Globus pallidus (tissue), 1 donor: Measurements from ENCODE around the gene XRN1.
A peak's percentile ranks its signal among the peaks of the same experiment; 100 is the strongest.
"Not testable (repeated sequence)": the region's sequence is repeated elsewhere in the genome, so short reads cannot be mapped to it uniquely, and the experiment has no call there.

Experiments
- DNase-seq: peaks from one replicate; pipeline ENCODE4 v3.0.0-alpha.2; 2015; ENCODE audit warnings: low spot score

The XRN1 gene

GRCh38 chr3:142324275-142324953, 123.4 kb downstream of the XRN1 start:
- DNase-seq: not testable (repeated sequence)

DNA sequence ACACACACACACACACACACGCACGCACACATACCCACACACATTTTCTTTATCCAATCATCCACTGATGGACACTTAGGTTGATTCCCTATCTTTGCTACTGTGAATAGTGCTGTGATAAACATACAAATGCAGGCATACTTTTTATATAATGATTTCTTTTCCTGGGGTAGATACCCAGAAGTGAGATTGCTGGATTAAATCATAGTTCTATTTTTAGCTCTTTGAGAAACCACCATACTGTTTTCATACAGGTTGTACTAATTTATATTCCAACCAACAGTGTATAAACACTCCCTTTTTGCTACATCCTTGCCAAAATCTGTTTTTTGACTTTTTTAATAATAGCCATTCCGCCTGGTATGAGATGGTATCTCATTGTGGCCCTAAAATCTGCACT, 127.9 kb downstream of the XRN1 start:
- no peak for DNase-seq

- no peak for DNase-seq
Measured at GRCh38 chr3:142319094-142319493, 128.7 kb downstream of the XRN1 start.

DNA sequence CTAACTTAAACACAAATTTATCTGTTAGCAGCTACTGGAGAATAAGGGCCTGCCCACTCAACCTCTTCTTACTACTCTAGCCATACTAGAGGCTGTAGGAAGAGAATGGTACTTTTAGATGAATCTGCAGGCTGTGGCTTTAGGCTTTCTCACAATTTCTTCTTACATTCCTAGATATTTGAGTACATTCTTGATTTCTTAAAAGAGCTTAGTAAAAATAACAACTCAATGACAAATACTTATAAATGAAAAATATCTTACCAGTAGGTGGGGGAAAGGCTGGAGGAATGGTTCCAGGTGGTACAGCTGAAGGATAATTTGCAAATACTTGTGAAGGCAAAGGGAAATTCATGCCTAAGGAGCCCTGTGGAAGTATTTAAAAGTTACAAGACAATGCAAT, 129.5 kb downstream of the XRN1 start:
- DNase-seq: no peak

DNA sequence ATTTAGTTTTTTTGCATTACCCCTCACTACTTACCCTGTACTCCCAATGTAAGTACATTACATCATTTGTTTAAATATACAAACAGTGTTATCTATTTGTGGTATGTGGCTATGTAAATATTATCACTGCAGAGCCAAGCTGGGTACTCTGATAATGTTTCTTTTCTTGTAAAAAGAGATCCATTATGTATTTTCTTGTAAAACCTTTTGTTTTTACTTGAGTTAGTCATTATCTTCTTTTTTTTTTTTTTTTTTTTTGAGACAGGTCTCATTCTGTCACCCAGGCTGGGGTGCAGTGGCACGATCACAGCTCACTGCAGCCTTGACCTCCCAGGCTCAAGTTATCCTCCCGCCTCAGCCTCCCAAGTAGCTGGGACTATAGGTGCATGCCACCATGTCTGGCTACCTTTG, 131.9 kb downstream of the XRN1 start:
- DNase-seq: not testable (repeated sequence)

GRCh38 chr3:142315083-142315482, 132.8 kb downstream of the XRN1 start:
- no peak for DNase-seq

DNA sequence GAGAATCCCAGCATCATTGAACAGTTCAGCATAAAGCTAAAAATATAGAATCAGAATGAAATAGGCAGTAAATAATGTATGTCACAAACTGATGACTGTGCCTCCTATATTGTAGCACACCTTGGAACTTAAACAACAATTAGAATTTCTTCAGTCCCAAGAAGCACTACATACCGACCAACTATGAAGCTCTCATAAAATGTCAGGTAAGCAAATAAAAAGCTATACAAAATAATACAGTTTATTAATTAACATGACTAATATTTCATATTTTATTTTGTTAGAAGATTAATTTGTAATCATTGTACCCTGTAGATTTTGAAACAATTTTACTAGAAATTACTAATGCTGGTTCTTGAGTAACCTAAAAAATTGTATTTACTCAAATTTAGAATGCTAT, 137.4 kb downstream of the XRN1 start:
- no peak for DNase-seq

- DNase-seq: not testable (repeated sequence)
Measured at GRCh38 chr3:142302847-142303246, 145.0 kb downstream of the XRN1 start.

DNA sequence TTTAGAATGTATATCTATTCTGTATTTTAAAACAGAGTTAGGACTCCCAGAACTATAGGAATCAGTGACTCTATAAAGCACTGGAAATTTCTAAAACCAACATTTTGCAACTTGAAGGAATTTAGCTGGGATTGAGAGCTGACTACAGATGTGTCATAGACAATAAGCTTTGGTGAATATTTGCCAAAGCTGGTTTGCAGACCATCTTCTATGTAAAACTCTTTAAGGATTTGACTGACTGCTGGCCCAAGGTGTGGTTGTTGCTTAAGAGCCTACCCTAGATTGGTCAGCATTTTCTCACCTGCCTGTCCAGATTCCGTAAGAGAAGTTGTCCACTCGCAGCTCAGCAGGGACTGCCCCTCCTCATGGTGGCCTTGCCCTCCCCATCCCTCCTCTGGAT, 149.2 kb downstream of the XRN1 start:
- DNase-seq: no peak

DNA sequence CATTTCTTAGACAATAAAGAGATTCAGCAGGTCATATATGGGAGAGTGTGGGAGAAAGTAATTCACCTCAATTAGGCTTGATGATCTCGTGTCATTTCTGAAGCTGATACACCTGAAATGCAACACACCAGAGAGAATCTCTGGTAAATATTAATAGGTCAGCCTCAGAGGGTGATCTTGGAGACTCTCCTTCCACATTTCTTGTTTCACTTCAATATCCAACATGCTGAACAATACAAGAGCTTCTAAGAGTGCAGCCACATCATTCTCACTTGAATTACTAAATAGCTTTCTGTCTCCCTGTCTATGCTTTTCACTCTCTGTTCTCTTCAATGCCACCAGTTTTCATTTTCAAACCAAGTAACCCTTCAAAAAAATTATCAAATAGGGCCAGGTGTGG, 151.3 kb downstream of the XRN1 start:
- no peak for DNase-seq

DNA sequence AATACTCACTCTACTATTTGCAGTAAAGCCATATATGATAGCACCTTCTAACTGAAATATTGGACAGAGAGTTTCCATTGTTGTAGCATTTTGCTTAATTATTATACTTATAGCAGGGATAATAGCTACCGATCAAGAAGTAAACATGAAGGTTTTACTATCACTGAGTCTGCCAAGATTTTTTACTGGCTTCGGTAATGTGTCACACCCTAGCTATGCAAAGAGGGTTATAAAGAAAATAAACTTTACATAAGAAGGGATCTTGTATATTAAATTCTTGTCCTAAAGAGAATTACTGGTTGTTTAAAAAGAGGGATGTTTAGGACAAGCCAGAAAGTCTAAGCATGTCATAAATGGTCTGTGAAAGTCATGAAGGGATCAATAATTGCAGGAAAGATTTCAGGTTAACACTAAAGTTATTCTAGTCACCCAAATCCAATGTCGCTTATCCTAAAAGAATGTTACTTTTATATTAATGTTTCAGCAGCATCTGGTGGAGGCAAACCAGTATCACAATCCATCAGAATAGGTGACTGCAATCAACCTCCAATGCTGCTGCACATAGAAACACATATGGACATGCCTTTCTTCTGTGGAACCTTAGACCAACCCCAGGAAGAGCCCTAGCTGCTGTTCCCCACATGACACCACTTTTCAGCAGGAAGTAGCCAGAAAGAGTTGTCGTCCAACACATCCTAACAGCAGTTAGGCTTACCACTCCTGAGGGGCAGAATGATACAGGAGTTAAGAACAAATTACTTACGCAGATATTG, 159.8 kb downstream of the XRN1 start:
- no peak for DNase-seq

DNA sequence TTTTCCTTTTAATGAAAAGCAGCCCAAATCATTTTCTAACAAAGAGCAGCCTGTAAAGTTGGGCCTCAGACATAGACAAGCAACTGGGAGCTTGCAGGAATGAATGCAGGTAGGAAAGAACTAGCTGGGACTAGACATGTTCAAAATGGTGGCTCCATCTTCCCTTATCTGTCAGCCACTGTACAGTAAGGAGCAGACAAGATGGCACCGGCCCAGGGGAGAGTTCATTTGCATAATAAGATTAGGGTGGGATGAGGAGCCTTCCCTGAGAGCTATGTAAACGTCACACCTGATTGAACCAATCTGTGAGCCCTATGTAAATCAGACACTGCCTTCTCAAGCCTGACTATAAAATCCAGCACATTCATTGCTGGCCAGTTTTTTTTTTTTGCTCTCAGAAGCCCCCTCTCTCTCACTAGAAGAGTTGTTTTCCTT, 162.7 kb downstream of the XRN1 start:
- no peak for DNase-seq

DNA sequence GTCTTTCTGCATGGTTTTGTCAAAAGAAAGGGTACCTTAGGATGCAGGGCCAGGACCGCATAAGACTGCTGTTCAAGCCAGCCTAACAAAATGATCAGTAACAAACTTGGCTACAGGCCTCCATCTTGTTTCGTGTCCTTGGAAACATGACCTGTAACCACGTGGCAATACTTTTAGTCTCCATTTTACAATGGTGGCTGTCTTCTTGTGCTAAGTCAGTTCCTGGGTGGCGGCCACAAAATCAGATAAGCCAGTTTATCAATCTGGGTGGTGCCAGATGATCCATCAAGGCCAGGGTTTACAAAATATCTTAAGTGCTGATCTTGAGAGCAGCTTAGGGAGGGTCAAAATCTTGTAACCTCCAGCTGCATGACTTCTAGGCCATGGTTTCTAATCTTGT, 165.3 kb downstream of the XRN1 start:
- no peak for DNase-seq

DNA sequence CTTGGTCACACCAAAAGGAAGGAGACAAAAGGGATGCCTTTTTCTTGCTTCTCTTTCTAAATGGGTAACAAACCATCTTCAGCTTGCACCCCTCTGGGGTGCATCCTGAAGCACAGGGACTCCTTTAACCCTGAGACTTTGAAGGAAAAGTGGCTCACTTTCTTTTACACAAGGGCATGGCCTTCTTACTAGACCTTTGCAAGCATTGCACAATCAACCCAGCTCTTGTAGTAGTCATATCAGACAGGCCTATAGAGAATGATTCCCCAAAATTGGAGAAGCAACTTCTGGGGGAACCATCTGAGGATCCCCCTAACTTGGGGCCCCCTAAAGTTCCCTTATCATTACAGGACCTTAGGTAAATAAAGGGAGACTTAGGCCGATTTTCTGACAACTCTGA, 166.4 kb downstream of the XRN1 start:
- no peak for DNase-seq

- DNase-seq: peak; percentile 73
Measured at GRCh38 chr3:142279965-142280590, 167.8 kb downstream of the XRN1 start.

DNA sequence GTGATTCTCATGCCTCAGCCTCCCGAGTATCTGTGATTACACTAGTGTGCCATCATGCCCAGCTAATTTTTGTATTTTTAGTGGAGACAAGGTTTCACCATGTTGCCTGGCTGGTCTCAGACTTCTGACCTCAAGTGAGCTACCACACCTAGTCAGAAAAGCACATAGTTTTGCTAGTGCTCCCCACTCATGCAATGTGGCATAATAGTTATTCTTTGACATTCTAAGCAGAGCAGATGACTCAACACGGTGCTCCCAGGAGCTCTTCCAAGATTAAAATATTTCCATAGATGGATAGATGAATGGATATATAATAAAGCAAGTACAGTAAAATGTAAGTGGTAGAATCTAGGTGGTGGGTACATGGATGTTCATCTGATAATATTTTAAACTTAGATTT, 169.4 kb downstream of the XRN1 start:
- no peak for DNase-seq

DNA sequence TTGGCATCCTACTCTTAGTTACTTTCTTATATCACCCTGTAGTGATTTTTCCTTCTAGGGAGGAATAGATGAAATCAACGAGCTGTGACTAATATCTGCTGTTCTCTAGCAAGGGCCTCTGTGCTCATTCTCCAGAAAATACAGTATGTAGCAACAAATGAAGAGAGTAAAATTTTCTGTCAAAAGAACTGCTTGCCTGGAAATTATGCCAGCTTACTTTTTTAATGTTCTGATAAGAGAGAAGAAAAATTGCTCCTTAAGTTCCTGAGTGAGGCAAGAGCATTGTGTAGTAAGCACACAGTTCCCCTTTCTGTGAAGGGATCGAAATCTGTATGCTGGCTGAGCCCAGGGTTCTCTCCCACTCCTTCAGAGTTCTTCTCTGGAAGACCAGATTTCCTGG, 171.1 kb downstream of the XRN1 start:
- no peak for DNase-seq

DNA sequence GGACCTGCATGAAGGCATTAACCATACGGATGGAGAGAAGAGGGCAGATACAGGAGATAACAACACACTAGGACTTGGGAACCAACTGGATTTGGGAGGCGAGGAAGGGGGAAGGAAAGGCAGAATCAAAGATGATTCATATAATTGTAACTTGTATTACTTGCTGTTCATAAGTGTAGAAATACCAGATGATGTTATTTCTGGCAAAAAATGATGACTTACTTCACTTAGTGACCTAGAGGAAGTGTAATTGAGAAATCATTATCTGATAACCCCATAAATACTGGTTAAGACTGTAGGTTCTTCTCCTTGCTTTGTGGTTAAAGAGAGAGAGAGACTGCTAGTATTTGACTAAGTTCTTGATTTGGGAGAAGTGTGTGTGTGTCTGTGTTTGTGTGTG, 172.0 kb downstream of the XRN1 start:
- no peak for DNase-seq

DNA sequence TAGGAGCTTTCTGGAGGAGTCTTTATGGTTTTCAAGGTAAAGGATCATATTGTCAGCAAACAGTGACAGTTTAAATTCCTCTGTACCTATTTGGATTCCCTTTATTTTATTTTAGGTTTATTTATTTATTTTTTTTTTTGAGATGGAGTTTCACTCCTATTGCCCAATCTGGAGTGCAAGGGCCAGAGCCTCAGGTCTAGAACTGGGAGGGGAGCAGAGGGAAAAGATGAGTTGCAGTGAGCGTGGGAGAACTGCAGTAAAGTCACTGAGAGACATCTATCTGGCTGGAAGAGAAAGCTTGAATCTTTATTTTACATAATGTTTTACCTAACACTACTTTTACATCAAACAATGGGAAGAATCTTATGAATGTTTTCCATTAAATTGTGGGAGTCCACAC, 172.9 kb downstream of the XRN1 start:
- DNase-seq: no peak

DNA sequence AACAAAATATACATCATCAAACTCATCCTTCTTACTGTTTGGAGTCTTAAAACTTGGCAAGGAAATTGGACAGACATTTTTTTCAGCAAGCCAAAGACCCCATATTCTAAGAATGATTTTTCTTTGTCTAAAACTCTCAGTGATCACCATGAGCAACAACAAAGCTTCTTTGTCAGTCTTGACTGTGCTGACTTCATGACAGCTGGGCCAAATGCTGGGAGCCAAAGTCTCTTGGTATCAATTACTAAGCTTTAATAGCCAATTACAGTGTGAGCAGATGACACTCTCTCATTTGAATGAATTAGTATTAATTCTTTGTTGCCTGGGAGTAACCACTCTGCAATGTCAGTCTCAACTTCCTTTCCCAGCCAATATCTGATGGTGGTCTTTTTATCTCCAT, 174.3 kb downstream of the XRN1 start:
- DNase-seq: peak; percentile 92

DNA sequence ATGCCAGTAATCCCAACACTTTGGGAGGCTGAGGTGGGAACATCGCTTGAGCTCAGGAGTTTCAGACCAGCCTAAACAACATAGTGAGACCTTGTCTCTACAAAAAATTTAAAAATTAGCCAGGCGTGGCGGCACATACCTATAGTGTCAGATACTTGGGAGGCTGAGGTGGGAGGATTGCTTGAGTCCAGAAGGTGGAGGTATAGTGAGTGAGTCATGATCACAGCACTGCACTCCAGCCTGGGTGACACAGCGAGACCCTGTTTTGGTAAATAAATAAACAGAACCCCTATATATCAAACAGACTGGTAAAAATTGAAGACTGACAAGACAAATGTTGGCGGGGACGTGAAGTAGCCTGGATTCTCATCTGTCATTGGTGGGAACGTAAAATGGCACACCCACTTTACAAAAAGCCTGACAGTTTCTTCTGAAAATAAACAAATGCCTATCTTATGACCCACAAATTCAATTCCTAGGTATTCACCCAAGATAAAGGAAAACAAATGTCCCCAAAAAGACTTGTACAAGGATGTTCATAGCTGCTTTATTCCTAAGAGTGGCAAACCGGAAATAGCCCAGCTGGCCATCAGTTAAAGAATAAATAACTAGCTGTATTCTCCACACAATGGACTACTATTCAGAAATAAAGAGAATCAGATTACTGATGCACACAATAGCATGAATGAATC, 175.5 kb downstream of the XRN1 start:
- peak; percentile 89 for DNase-seq

DNA sequence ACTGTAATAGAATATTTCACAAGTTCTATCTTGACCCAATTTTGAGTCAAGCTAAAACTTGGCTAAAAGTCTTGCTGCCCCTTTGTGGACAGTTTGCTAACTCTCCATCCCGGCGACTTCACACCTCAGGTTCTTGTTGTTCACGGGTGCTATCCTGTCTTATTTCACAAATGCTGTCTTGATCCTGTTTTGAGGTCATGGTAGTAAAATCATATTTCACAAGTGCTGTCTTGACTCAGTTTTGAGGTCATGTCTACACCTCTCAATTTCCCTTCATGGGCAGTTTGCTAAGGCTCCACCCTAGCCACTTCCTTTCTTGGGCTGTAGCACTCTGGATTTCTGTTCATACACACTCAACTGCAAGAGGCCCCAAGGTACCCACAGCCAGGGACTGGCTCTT, 177.4 kb downstream of the XRN1 start:
- no peak for DNase-seq

DNA sequence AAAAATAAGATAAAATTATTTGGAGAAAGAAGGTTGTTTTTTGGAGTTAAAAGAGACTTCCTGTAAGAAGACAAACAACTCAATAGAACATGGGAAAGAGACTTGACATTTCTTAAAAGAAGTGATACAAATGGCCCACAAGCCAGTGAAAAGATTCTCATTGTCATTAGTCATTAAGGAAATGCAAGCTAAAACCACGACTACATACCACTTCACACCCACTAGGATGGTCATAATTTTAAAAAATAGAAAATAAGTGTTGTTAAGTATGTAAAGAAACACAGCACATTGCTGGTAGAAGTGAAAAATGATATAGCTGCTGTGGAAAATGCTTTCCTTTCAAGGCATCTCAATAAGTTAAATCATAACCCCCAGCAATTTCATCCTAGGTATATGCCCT, 178.1 kb downstream of the XRN1 start:
- no peak for DNase-seq
